CD4-positive, alpha-beta T cell treated with Interferon gamma for 1 hour (primary cell): ENCODE measurements around the gene ESRRB.

Experiments used
- DNase-seq: peaks from one replicate; pipeline ENCODE4 v3.0.0-alpha.2; 2020

Gene ESRRB

DNA sequence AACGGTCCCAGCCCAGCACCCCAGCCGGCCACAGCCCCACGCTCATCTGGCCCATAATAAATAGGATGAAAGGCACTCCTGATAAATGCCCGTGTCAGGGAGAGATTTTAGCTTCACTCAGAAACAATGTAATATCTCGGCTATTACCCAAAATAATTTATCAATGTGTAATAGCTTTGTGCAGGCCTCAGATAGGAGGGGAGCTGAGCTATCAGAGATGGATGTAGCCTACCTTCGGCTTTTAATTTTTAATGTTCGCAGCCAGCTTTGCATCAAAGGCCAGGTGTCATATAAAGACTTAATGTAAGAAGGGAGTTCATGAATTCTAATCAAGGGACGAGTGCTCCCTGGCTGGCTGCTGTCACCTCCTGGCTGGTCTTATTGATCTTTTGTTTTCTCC is 171.9 kb downstream of the ESRRB start:
- DNase-seq = no peak

DNA sequence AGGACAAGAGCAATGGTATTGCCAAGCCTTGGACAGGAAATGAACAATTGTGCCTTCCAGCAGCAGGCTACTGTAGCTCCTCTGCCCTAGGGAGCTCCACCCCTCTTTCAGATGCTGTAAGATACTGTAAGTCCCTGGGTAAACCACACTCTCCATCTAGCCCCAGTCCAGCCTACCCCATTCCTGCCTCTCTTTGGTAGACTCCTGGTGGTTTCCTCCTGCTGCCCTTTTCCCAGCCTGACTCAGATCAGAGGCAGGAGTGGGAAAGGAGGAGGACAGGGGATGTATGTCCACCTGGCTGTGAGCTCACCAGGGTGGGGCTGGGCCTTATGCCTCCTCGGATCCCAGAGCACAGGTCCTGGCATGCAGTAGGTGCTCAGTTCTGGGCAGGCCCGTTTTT is 174.6 kb downstream of the ESRRB start:
- DNase-seq = no peak

DNA sequence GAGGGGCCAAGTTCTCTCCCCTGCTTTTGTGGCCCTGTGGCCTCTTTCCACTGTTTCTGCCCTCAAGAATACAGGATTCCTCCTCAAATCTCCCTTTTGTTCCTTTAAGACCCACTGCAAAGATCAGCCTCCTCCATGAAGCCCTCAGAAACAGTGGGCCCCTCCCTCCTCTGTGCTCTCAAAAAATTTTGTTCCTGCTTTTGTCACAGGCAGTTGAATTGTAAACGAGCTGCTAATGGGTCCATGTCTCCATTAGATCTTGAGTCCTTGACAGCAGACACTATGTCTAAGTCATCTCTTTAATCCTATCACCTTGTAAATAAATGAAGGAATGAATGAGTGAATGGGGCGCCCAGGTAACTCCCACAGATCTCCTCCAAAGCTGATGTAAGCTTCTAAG is 175.2 kb downstream of the ESRRB start:
- DNase-seq = no peak
